PFSK-1 (cell line): ENCODE data around the gene PI4KA.

Experiments
- FOXP2 ChIP-seq: optimal IDR thresholded peaks from 2 replicates; pipeline ENCODE3; 2011; ENCODE audit warnings: borderline replicate concordance, control low read depth, inconsistent platforms; ENCODE audit not compliant: insufficient read depth; ENCODE audit errors: extremely low read length, extremely low read depth
- POLR2AphosphoS5 ChIP-seq: IDR thresholded peaks from 2 replicates; pipeline ENCODE4 v1.6.1; 2012; ENCODE audit warnings: low read depth, mild to moderate bottlenecking, control low read depth, low read length, moderate library complexity
- REST ChIP-seq, 2 experiments: IDR thresholded peaks; 2 replicates each; pipeline versions ENCODE4 v1.6.1 to v1.8.0; 2011 to 2012; ENCODE audit warnings: low read depth in 2 of 2, low read length in 2 of 2, control low read depth in 1 of 2, inconsistent platforms in 1 of 2, mild to moderate bottlenecking in 1 of 2, moderate library complexity in 1 of 2; ENCODE audit not compliant: insufficient read depth in 1 of 2
- SIN3A ChIP-seq: IDR thresholded peaks from 2 replicates; pipeline ENCODE4 v1.6.1; 2012; ENCODE audit warnings: mild to moderate bottlenecking, low read length, moderate library complexity, borderline replicate concordance; ENCODE audit not compliant: insufficient read depth
- TAF1 ChIP-seq: IDR thresholded peaks from 2 replicates; pipeline ENCODE4 v1.6.1; 2012; ENCODE audit warnings: low read length, control low read depth, borderline replicate concordance; ENCODE audit not compliant: insufficient read depth

The PI4KA gene

DNA sequence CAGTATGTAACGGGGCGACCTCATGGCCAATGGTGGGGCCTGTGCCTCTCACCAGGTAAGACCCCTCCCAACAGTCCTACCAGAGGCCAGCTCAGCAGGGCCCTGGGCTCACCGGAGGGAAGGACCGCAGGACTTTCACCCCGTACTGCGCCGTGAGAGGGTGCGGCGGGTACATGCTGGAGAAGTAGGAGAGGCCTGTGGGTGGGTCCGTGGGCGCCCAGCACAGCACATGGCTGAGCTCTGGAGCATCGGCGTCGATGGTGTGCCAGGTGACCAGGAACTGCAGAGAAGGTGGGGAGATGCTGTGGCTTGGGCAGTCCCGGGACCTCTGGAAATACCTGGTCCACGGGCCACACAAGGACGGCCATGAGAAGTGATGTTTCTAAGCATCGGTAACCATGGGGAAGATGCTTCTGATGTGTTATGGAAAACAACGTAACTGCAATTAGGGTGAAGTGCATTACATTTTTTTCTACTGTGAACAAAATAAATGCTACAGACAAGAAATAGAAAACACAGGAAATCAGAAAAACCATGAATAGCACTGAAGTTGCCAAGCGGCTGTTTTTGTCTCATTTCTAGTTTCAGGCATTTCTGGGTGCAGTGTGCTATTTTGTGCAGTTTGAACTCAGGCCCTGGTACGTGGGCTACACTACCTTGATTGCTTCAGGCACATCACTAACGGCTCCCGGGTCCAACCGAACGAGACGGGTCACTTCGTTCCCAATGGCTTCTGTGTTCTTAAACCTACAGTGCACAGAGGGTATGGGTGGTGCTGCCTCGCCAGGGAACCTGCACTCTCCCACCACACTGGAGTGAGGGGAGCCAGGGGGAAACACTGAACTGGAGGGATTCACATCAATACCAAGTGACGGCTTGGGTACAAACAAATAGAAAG, 131.2 kb downstream of the PI4KA start:
- TF ChIP-seq POLR2AphosphoS5, result no peak
- TF ChIP-seq TAF1, result no peak
- TF ChIP-seq REST (IDR thresholded peaks at IDR 0.05; ENCODE audit: insufficient read depth in 1 of 2, low read depth in 2 of 2, low read length in 2 of 2), result no peak
- no peak for TF ChIP-seq FOXP2
- TF ChIP-seq SIN3A, result no peak

DNA sequence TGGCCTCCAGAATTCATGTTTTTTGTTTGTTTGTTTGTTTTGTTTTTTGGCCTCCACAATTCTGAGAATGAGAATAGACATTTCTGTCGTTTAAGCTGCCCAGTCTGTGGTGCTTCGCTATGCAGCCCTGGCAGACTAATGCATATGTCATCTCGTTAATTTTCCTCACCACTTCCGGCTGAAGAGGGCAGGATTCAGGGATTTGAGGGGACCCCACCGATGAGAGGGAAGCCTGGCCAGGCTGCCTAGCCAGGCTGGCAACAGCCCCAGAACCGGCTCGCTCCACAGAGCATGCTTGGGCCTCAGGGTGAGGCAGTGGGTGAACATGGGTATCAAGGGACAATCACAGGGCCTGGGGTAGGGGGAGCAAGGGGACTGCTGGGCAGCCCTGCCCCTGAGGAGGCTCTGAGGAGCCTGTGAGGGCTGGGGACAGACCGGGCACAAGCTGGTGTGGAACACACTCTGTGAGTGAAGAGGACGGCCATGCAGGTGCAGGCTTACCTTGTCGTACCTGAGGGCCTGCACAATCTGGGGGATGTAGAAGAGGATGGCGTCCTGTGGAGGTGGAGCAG, 132.5 kb downstream of the PI4KA start:
- TF ChIP-seq REST (IDR thresholded peaks at IDR 0.05; ENCODE audit: insufficient read depth in 1 of 2, low read depth in 2 of 2, low read length in 2 of 2), result no peak
- no peak for TF ChIP-seq TAF1
- no peak for TF ChIP-seq POLR2AphosphoS5
- TF ChIP-seq FOXP2, result no peak
- TF ChIP-seq SIN3A, result no peak

DNA sequence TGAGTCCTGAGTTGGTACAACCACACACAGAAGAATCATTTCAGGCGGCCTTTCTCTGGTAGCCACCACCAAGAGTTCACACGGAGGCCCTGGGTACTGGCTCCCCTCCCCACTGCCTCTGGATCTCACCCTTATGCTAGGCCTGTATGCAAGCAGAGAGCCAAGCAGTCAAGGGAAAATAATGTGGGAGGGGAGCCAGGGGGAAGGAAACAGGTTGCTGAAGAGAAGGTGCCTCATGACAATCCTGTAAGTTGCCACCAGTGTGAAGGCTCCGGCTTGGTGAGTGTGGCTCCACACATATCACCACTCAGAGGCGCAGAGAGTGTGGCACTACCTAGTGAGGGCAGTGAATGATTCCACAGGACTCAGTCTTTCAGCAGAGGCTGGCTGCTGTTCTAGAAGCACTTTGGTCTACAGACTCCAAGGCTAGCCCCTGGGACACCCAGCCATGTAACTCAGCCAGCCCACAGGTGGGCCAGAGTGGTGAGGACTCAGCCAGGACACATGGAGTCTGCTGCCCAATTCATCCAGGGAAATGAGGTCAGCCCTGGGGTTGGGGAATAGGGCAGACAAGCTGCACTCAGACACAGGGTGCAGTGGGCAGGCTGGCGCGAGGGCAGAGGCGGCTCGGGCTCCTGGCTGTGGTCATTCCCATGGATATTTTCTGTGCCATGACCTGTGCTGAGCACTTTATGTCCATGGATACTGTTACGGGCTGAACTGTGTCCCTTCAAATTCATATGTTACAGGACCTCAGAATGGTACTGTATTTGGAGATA, 133.7 kb downstream of the PI4KA start:
- no peak for TF ChIP-seq REST (IDR thresholded peaks at IDR 0.05; ENCODE audit: insufficient read depth in 1 of 2, low read depth in 2 of 2, low read length in 2 of 2)
- TF ChIP-seq FOXP2, result no peak
- TF ChIP-seq SIN3A, result no peak
- TF ChIP-seq POLR2AphosphoS5, result no peak
- TF ChIP-seq TAF1, result no peak

- no peak for TF ChIP-seq SIN3A
- no peak for TF ChIP-seq REST (IDR thresholded peaks at IDR 0.05; ENCODE audit: insufficient read depth in 1 of 2, low read depth in 2 of 2, low read length in 2 of 2)
- no peak for TF ChIP-seq FOXP2
- no peak for TF ChIP-seq POLR2AphosphoS5
Measured at GRCh38 chr22:20721409-20722218, 137.0 kb downstream of the PI4KA start.
